OCI-LY3 (cell line): ENCODE data around the gene COMMD8.

Experiments used
- H2AFZ ChIP-seq: fragments of 200-600, 300-600 bp; shearing (Covaris generic); 2 replicates; pipeline ENCODE4 v1.6.0; 2014; ENCODE audit warnings: antibody characterized with exemption, low read depth, low read length
- H3K27ac ChIP-seq: fragments of 200-600, 300-600 bp; sonication (generic); 2 replicates; pipeline ENCODE4 v1.5.1; 2014; ENCODE audit warnings: mild to moderate bottlenecking, low read length, moderate library complexity, mixed read lengths
- H3K27me3 ChIP-seq: fragments of 200-600, 300-600 bp; sonication (generic); 2 replicates; pipeline ENCODE4 v1.6.1; 2014; ENCODE audit warnings: low read depth, low read length, mixed read lengths
- H3K36me3 ChIP-seq: fragments of 200-600, 300-600 bp; sonication (generic); replicated peaks from 2 replicates; pipeline ENCODE3; 2014; ENCODE audit warnings: low read depth, low read length, mixed read lengths
- H3K4me1 ChIP-seq: fragments of 300-600, 200-600 bp; sonication (generic); 2 replicates; pipeline ENCODE4 v1.6.1; 2014; ENCODE audit warnings: low read length, mixed read lengths
- H3K4me2 ChIP-seq: fragments of 200-600, 300-600 bp; sonication (generic); 2 replicates; pipeline ENCODE4 v1.6.1; 2014; ENCODE audit warnings: low read length, mixed read lengths
- H3K4me3 ChIP-seq: fragments of 300-600, 200-600 bp; sonication (generic); 2 replicates; pipeline ENCODE4 v1.5.1; 2014; ENCODE audit warnings: antibody characterized with exemption, mild to moderate bottlenecking, low read length, moderate library complexity
- H3K79me2 ChIP-seq: fragments of 300-600, 200-600 bp; shearing (Covaris generic); 2 replicates; pipeline ENCODE4 v1.6.1; 2014; ENCODE audit warnings: mild to moderate bottlenecking, low read length, mixed read lengths
- H3K9ac ChIP-seq: fragments of 300-600, 200-600 bp; shearing (Covaris generic); 2 replicates; pipeline ENCODE4 v1.6.0; 2014; ENCODE audit warnings: mild to moderate bottlenecking, low read length, moderate library complexity
- H3K9me3 ChIP-seq: fragments of 200-600, 300-600 bp; shearing (Covaris generic); 2 replicates; pipeline ENCODE4 v1.6.1; 2014; ENCODE audit warnings: low read length, mixed read lengths; ENCODE audit not compliant: insufficient read depth
- H4K20me1 ChIP-seq: fragments of 200-600, 300-600 bp; sonication (generic); 2 replicates; pipeline ENCODE4 v1.6.1; 2016; ENCODE audit warnings: low read length, mixed read lengths; ENCODE audit not compliant: insufficient read depth
- EZH2phosphoT487 ChIP-seq: fragments of 200-600 bp; shearing (Covaris generic); IDR thresholded peaks from 2 replicates; pipeline ENCODE4 v1.6.1; 2018; ENCODE audit warnings: antibody characterized with exemption, mixed run types, low read depth
- TF ChIP-seq, protein P1 (sequence below): fragments of 200-600, 300-600 bp; sonication (generic); IDR thresholded peaks from 2 replicates; pipeline ENCODE4 v1.5.1; 2014; ENCODE audit warnings: antibody characterized with exemption, low read length, low read depth

COMMD8 gene

DNA sequence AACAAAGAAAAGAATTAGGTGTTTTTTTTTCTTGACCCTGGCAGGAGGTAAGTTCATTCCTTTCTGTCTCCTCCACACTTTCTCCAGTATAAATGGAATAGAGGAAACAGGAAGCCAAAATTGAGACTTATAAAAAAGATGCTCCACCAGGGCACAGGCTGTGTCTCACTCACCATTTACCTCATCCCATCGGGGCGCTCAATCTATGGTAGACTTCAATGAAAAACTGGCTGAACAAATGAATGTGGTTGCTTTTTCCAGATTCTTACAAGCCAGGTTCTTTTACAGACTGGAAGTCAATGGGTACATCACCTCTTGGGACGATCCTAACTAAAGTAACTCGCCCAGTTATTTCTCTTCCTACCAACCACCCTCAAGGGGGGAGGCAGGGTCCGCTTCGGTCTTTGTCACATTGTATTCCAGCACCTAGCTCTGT, 685 bp downstream of the COMMD8 start:
- peaks cover 18% of the 10 kb centered on the region for H3K79me2 ChIP-seq
- H4K20me1 ChIP-seq = no peaks in the 10 kb centered on the region
- H3K4me2 ChIP-seq = peak overlapping the region; percentile 90
- TF ChIP-seq, protein P1, sequence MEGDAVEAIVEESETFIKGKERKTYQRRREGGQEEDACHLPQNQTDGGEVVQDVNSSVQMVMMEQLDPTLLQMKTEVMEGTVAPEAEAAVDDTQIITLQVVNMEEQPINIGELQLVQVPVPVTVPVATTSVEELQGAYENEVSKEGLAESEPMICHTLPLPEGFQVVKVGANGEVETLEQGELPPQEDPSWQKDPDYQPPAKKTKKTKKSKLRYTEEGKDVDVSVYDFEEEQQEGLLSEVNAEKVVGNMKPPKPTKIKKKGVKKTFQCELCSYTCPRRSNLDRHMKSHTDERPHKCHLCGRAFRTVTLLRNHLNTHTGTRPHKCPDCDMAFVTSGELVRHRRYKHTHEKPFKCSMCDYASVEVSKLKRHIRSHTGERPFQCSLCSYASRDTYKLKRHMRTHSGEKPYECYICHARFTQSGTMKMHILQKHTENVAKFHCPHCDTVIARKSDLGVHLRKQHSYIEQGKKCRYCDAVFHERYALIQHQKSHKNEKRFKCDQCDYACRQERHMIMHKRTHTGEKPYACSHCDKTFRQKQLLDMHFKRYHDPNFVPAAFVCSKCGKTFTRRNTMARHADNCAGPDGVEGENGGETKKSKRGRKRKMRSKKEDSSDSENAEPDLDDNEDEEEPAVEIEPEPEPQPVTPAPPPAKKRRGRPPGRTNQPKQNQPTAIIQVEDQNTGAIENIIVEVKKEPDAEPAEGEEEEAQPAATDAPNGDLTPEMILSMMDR = no peak
- no peak for TF ChIP-seq EZH2phosphoT487
- peak overlapping the region; percentile 97 for H3K4me3 ChIP-seq
- H3K9ac ChIP-seq = peak overlapping the region; percentile 93
- no peaks in the 10 kb centered on the region for H3K9me3 ChIP-seq
- peak overlapping the region; percentile 85 for H2AFZ ChIP-seq
- no peaks in the 10 kb centered on the region for H3K27me3 ChIP-seq
- peaks cover 42% of the 10 kb centered on the region for H3K4me1 ChIP-seq
- peak overlapping the region; percentile 95 for H3K27ac ChIP-seq
- H3K36me3 ChIP-seq = peaks cover 21% of the 10 kb centered on the region

DNA sequence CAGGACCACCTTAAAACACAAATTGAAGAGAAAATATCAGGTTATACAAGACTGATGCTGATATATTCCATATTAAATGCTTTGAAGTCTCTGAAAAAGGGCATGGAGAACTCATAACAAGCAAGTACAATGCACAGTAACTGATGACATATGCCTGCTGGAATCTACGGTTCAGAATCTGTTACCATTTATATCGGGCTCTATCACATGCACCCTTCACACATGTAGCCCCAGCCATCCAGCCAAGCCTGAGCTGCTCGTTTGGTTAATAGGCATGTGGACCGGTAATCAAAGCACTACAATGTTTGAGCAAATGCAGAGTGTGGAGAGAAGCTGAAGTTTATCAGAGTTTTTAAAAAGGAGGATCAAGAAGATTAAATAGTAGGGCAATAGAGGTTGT, 11.8 kb downstream of the COMMD8 start:
- no peaks in the 10 kb centered on the region for H3K9me3 ChIP-seq

DNA sequence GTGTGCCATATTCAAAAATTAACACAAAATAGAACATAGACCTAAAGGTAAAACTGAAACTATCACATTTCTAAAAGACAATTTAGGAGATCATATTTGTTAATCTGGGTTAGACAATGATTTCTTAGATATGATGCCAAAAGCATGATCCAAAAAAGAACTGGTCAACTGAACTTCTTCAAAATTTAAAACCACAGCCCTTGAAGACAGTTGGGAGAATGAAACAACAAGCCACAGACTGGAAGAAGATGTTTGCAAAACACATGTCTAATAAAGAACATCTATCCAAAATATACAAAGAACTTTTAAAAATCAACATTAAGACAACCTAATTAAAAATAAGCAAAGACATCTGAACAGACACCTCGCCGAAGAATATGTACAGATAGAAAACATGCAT, 19.5 kb downstream of the COMMD8 start:
- Histone ChIP-seq H3K4me1 (peaks cover 10% of the 10 kb centered on the region), H3K27me3 (no peaks in the 10 kb centered on the region), H3K79me2 (no peaks in the 10 kb centered on the region), H3K36me3 (no peaks in the 10 kb centered on the region), H4K20me1 (no peaks in the 10 kb centered on the region), H3K4me2 (no peak overlapping the region), H3K27ac (no peak overlapping the region), H3K4me3 (no peak overlapping the region), H3K9ac (no peak overlapping the region), H3K9me3 (no peaks in the 10 kb centered on the region), H2AFZ (no peak overlapping the region)
- TF ChIP-seq, protein P1 = no peak
- no peak for TF ChIP-seq EZH2phosphoT487

More for the DNA sequence above, 11.8 kb downstream of the COMMD8 start:
- no peak overlapping the region for H2AFZ ChIP-seq
- H3K4me2 ChIP-seq = no peak overlapping the region
- H3K36me3 ChIP-seq = peaks cover 22% of the 10 kb centered on the region
- no peaks in the 10 kb centered on the region for H3K27me3 ChIP-seq
- H3K9ac ChIP-seq = no peak overlapping the region
- H4K20me1 ChIP-seq = no peaks in the 10 kb centered on the region
- H3K27ac ChIP-seq = no peak overlapping the region
- no peak for TF ChIP-seq EZH2phosphoT487
- TF ChIP-seq, protein P1 = no peak
- H3K4me1 ChIP-seq = no peaks in the 10 kb centered on the region
- no peak overlapping the region for H3K4me3 ChIP-seq
- no peaks in the 10 kb centered on the region for H3K79me2 ChIP-seq

DNA sequence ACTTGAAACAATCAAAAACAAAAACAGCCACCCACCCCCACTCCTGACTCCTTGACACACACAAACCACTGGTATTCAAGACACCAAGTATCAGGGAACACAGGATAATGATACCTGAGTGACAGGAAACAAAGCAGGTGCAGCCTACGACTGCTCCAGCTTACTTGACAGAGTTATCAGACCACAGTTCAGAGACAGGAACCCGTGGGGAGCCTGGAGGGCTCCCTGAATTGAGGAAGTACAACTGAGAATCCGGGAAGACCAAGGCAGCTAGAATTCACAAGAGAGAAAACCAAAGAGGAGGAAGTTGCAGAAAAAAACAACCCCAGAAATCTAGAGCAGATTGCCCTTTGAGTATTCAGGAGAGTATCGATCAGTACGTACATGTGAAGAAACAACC, 20.5 kb downstream of the COMMD8 start:
- Histone ChIP-seq H3K27me3 (no peaks in the 10 kb centered on the region), H3K79me2 (no peaks in the 10 kb centered on the region), H3K4me1 (peaks cover 10% of the 10 kb centered on the region), H3K4me3 (no peak overlapping the region), H3K4me2 (peak overlapping the region; percentile 29), H3K27ac (no peak overlapping the region), H2AFZ (no peak overlapping the region), H3K9ac (no peak overlapping the region), H3K9me3 (no peaks in the 10 kb centered on the region), H4K20me1 (no peaks in the 10 kb centered on the region), H3K36me3 (no peaks in the 10 kb centered on the region)
- TF ChIP-seq, protein P1 = no peak
- no peak for TF ChIP-seq EZH2phosphoT487
